Measurements from ENCODE around the gene RAB5IF. TPM values are rescaled to one million over a fixed set of nuclear protein-coding genes. Genes with fewer than 3 reads are reported as not detected.
A peak's percentile ranks its signal among the peaks of the same experiment; 100 is the strongest.

RAB5IF gene
- total and polyA plus RNA-seq, 2 of the 8 experiments (the other 6 are each of a cell fraction or from before 2014, with no cell fraction given): 95.5 to 148 TPM

- TF ChIP-seq KDM5A (IDR thresholded peaks at IDR 0.05; ENCODE audit: low read length) (no peak), ASH2L (IDR thresholded peaks at IDR 0.05; ENCODE audit: low read length) (peak; percentile 73), POLR2A (IDR thresholded peaks at IDR 0.05; ENCODE audit: control extremely low read depth in 1 of 2, low read depth in 2 of 2, low read length in 2 of 2) (peak in 1 of 2 experiments; percentile 38; a peak in 1 of 3 replicates), CREB1 (IDR thresholded peaks at IDR 0.05) (0 out of 2 replicates have a peak, but pooled peaks have one; percentile 63), SIRT6 (IDR thresholded peaks at IDR 0.05; ENCODE audit: low read length) (no peak), E2F6 (IDR thresholded peaks at IDR 0.05) (0 out of 2 replicates have a peak, but pooled peaks have one; percentile 47), SP4 (IDR thresholded peaks at IDR 0.05; ENCODE audit: low read length) (no peak), TEAD4 (IDR thresholded peaks at IDR 0.05; ENCODE audit: low read depth, low read length) (peak; percentile 93), TBP (IDR thresholded peaks at IDR 0.05; ENCODE audit: low read depth, low read length) (peak; percentile 46), HDAC2 (IDR thresholded peaks at IDR 0.05; ENCODE audit: borderline replicate concordance in 1 of 2, low read depth in 2 of 2, low read length in 2 of 2) (peak; percentile 44 to 76; a peak in 1 of 4 replicates)
Measured at GRCh38 chr20:36573103-36573797, 32.3 kb upstream of the RAB5IF start, which contains the start of gene TGIF2 (continued).
